Measurements from ENCODE around the gene GGTLC1. TPM values are rescaled to one million over a fixed set of nuclear protein-coding genes. Genes with fewer than 3 reads are reported as not detected.

GGTLC1 gene
- total and polyA plus RNA-seq, 4 donors: 4.2 to 98.4 (median 17.5) TPM

DNA sequence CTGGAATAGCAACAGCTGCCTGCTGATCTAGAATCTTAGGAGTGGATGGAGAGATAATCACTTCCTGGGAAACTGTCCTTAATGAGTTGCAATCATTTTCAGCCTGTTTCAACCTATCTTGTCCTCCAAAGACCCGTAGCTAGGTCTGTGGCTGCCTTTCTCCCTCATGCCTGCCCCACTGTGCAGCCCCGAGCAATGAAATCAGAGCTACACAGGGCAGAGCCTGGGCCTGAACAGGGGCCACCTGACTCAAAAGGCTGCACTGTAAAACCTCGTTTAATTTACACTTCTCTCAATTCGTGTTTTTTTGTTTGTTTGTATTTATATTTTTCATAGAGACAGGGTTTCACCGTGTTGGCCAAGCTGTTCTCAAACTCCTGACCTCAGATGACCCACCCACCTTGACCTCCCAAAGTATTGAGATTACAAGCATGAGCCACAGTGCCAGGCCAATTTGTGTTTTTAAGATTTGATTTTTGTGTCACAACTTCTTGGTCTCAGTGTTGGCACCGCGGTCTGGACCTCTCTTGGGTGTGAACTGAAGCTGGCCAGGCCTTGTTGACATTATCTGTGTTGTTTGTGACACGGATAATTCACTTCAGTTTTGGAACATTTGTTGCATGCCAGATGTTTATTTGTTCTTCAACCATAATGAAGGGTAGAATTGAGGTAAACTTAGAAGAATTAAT, 21.5 kb downstream of the GGTLC1 start:
- TF ChIP-seq, protein P1, sequence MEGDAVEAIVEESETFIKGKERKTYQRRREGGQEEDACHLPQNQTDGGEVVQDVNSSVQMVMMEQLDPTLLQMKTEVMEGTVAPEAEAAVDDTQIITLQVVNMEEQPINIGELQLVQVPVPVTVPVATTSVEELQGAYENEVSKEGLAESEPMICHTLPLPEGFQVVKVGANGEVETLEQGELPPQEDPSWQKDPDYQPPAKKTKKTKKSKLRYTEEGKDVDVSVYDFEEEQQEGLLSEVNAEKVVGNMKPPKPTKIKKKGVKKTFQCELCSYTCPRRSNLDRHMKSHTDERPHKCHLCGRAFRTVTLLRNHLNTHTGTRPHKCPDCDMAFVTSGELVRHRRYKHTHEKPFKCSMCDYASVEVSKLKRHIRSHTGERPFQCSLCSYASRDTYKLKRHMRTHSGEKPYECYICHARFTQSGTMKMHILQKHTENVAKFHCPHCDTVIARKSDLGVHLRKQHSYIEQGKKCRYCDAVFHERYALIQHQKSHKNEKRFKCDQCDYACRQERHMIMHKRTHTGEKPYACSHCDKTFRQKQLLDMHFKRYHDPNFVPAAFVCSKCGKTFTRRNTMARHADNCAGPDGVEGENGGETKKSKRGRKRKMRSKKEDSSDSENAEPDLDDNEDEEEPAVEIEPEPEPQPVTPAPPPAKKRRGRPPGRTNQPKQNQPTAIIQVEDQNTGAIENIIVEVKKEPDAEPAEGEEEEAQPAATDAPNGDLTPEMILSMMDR (IDR thresholded peaks at IDR 0.05; ENCODE audit: control extremely low read depth, extremely low read depth): no peak
- DNase-seq: no peak
- no peak for ATAC-seq (ENCODE audit: insufficient read depth, low FRiP score)
- 81 to 85% methylated on average over 8 of the region's 8 CpGs for WGBS, 2 donors
- Histone ChIP-seq H3K4me1 (ENCODE audit: control insufficient read depth in 5 of 5, insufficient read depth in 5 of 5, low read length in 5 of 5) (peaks cover 0 to 6% (median 0%) of the 10 kb centered on the region in 5 donors), H3K9me3 (ENCODE audit: control insufficient read depth in 4 of 4, insufficient read depth in 3 of 4, low read length in 3 of 4) (peaks cover 0 to 9% (median 2%) of the 10 kb centered on the region in 4 donors), H3K36me3 (ENCODE audit: control insufficient read depth in 4 of 4, insufficient read depth in 4 of 4, low read length in 4 of 4) (no peaks in the 10 kb centered on the region), H3K27me3 (ENCODE audit: control insufficient read depth in 3 of 3, insufficient read depth in 3 of 3, low read length in 2 of 3) (no peaks in the 10 kb centered on the region), H3K4me3 (no peak overlapping the region), H3K27ac (ENCODE audit: low read depth in 1 of 2, low read length in 1 of 2) (peak overlapping the region in 1 of 2 donors; percentile 49), H3K9ac (ENCODE audit: insufficient read depth in 1 of 2, low read length in 2 of 2) (no peak overlapping the region)

DNA sequence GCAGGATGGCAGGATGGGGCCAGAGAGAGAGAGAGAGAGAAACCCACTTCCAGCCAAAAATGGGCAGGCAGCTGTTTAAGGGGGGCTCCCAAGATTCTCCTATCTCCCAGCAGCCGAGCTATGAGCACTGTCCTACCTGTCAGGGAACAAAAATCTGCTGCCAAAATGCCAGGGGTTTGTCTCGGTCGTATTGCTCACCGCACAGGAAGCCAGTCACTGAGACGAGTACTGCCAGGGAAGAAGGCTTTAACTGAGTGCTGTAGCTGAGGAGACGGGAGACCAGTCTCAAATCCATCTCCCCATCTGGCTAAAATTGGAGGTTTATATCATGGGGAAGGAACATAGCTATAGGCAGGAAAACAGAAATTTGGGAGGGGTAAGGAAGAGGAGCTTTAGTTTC, 22.3 kb downstream of the GGTLC1 start:
- Histone ChIP-seq H3K9me3 (ENCODE audit: control insufficient read depth in 4 of 4, insufficient read depth in 3 of 4, low read length in 3 of 4) (peaks cover 0 to 9% (median 2%) of the 10 kb centered on the region in 4 donors), H3K4me3 (no peak overlapping the region), H3K27me3 (ENCODE audit: control insufficient read depth in 3 of 3, insufficient read depth in 3 of 3, low read length in 2 of 3) (no peaks in the 10 kb centered on the region), H3K9ac (ENCODE audit: insufficient read depth in 1 of 2, low read length in 2 of 2) (no peak overlapping the region), H3K36me3 (ENCODE audit: control insufficient read depth in 4 of 4, insufficient read depth in 4 of 4, low read length in 4 of 4) (no peaks in the 10 kb centered on the region), H3K27ac (ENCODE audit: low read depth in 1 of 2, low read length in 1 of 2) (no peak overlapping the region), H3K4me1 (ENCODE audit: control insufficient read depth in 5 of 5, insufficient read depth in 5 of 5, low read length in 5 of 5) (peaks cover 0 to 6% (median 0%) of the 10 kb centered on the region in 5 donors)
- DNase-seq: no peak
- 80 to 93% methylated on average over 6 of the region's 6 CpGs for WGBS, 2 donors
- TF ChIP-seq, protein P1 (IDR thresholded peaks at IDR 0.05; ENCODE audit: control extremely low read depth, extremely low read depth): no peak
- ATAC-seq (ENCODE audit: insufficient read depth, low FRiP score): no peak

DNA sequence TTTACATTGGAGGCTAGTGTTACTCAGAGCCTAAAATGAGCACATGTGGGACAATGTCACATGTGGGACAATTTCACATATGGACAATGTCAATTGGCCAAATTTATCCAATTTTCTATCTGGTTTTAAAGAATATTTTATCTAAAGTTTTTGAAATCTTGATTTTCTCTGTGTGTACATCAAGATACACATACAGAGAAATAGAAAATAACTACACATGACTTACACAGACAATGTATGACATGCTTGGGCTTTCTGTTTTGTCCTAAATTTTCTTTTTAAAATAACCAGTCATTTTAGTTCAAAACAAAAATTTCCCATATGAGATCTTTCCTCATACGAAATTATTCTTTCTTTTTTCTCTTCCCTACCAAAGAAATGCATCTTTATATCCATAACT, 24.6 kb downstream of the GGTLC1 start:
- TF ChIP-seq, protein P1 (IDR thresholded peaks at IDR 0.05; ENCODE audit: control extremely low read depth, extremely low read depth): no peak
- Histone ChIP-seq H3K4me1 (ENCODE audit: control insufficient read depth in 5 of 5, insufficient read depth in 5 of 5, low read length in 5 of 5) (peaks cover 0 to 6% (median 0%) of the 10 kb centered on the region in 5 donors), H3K4me3 (no peak overlapping the region), H3K36me3 (ENCODE audit: control insufficient read depth in 4 of 4, insufficient read depth in 4 of 4, low read length in 4 of 4) (no peaks in the 10 kb centered on the region), H3K9me3 (ENCODE audit: control insufficient read depth in 4 of 4, insufficient read depth in 3 of 4, low read length in 3 of 4) (peaks cover 0 to 9% (median 2%) of the 10 kb centered on the region in 4 donors), H3K27ac (ENCODE audit: low read depth in 1 of 2, low read length in 1 of 2) (no peak overlapping the region), H3K9ac (ENCODE audit: insufficient read depth in 1 of 2, low read length in 2 of 2) (no peak overlapping the region), H3K27me3 (ENCODE audit: control insufficient read depth in 3 of 3, insufficient read depth in 3 of 3, low read length in 2 of 3) (no peaks in the 10 kb centered on the region)
- ATAC-seq (ENCODE audit: insufficient read depth, low FRiP score): no peak
- 56 to 66% methylated on average over 1 of the region's 1 CpG for WGBS, 2 donors
- no peak for DNase-seq

Measured in lung (tissue), 12 donors.